ENCODE data around the gene TMEM258.
A peak's percentile ranks its signal among the peaks of the same experiment; 100 is the strongest.

Gene TMEM258

GRCh38 chr11:61774411-61774810 is 18.0 kb downstream of the TMEM258 start:
- DNase-seq = no peak

- no peak for DNase-seq
Observed at GRCh38 chr11:61773809-61774208, 18.6 kb downstream of the TMEM258 start.

GRCh38 chr11:61773356-61773755 is 19.0 kb downstream of the TMEM258 start:
- no peak for DNase-seq

- no peak for DNase-seq
Observed at GRCh38 chr11:61771985-61772455, 20.4 kb downstream of the TMEM258 start.

GRCh38 chr11:61771195-61771894 is 21.1 kb downstream of the TMEM258 start:
- DNase-seq = no peak

- no peak for DNase-seq
Observed at GRCh38 chr11:61769946-61770683, 22.3 kb downstream of the TMEM258 start.

GRCh38 chr11:61769169-61769920 is 23.1 kb downstream of the TMEM258 start:
- DNase-seq = no peak

- no peak for DNase-seq
Observed at GRCh38 chr11:61768376-61769076, 23.9 kb downstream of the TMEM258 start.

GRCh38 chr11:61766353-61766841 is 26.0 kb downstream of the TMEM258 start:
- peak; percentile 21 for DNase-seq

- no peak for DNase-seq
Observed at GRCh38 chr11:61765550-61766253, 26.7 kb downstream of the TMEM258 start.

- no peak for DNase-seq
Observed at GRCh38 chr11:61764606-61765260, 27.7 kb downstream of the TMEM258 start.

GRCh38 chr11:61763930-61764605 is 28.3 kb downstream of the TMEM258 start:
- DNase-seq = no peak

- no peak for DNase-seq
Observed at GRCh38 chr11:61762798-61763197, 29.6 kb downstream of the TMEM258 start.

GRCh38 chr11:61762223-61762615 is 30.2 kb downstream of the TMEM258 start:
- no peak for DNase-seq

GRCh38 chr11:61761440-61762222 is 30.8 kb downstream of the TMEM258 start:
- no peak for DNase-seq

- DNase-seq = no peak
Observed at GRCh38 chr11:61760946-61761345, 31.5 kb downstream of the TMEM258 start.

GRCh38 chr11:61757213-61757862 is 35.1 kb downstream of the TMEM258 start:
- DNase-seq = no peak

- DNase-seq = no peak
Observed at GRCh38 chr11:61756452-61757212, 35.8 kb downstream of the TMEM258 start.

- DNase-seq = no peak
Observed at GRCh38 chr11:61756147-61756451, 36.3 kb downstream of the TMEM258 start.

All from NCI-H774 (cell line).